Stimulated activated CD8-positive, alpha-beta memory T cell treated with anti-CD3 and anti-CD28 coated beads, Interleukin-15, amount 100 ng/mL, for 1 hour (primary cell): ENCODE data around the gene LYPD3.
"Not testable (repeated sequence)": the region's sequence is repeated elsewhere in the genome, so short reads cannot be mapped to it uniquely, and the experiment has no call there.

Experiments used
- DNase-seq: peaks from one replicate; pipeline ENCODE4 v3.0.0-alpha.2; 2020; ENCODE audit warnings: low read depth

The LYPD3 gene

DNA sequence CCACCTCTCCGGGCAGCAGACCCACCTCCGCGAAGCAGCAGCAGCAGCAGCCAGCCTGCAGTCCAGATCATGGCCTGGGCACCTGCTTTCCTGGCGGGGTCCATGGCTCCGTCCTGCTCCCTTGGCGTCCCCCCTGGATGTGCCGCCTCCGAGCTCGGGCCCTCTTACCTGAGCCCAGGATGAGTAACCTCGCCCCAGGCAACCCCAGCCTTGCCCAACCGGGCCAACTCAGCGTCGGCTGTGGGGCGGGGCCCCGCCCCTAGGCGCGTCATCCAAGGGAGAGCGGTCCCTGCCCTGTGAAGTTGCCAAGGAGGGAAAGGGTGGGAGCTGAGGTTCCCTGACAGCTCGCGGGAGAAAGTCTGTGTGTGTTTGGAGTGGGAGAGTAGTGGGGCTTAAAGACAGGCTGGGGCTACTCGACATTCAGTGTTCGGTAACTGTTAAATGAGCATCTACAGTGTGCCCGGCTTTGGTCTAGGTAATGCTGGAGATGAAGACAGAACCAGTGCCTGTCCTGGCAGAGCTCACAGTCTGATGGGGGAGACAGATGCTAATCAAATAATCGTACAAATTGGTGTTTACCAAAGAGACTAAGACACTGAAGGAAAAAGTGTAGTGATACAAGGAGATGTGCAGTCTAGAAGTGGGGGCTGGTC is at the start of gene LYPD3:
Gene LYPD3 (minus strand): TSS at position 141 of the 653 bp plus-strand sequence. CDS start 37 bp downstream, at position 104.
- no peak for DNase-seq

DNA sequence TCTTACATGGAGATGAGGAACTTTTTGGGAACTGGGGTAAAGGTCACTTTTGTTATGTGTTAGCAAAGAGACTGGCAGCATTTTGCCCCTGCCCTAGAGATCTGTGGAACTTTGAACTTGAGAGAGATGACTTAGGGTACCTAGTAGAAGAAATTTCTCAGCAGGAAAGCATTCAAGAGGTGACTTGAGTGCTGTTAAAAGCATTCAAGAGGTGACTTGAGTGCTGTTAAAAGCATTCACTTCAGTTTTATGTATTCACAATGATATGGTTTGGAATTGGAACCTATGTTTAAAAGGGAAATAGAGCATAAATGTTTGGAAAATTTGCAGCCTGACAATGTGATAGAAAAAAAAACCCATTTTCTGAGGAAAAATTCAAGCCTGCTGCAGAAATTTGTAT is 47.0 kb upstream of the LYPD3 start:
- not testable (repeated sequence) for DNase-seq

DNA sequence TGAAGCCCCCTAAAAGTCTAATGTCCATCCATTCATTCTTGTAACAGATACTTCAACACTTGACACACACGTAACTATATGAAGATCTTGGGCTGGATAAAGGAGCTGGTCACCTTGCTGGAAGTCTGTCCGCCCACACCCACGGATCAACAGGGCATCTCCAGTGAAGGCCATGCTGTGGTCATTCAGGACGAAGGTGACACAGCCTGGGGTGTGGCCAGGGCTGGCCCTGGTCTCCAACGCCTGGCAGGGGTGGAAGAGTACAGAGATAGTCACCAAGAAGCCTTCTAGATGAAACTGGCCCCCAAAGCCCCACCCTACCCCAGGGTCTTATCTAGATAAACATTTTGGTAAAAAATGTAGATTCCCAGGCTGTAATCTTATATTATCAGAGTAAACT is 45.9 kb upstream of the LYPD3 start:
- DNase-seq: no peak

DNA sequence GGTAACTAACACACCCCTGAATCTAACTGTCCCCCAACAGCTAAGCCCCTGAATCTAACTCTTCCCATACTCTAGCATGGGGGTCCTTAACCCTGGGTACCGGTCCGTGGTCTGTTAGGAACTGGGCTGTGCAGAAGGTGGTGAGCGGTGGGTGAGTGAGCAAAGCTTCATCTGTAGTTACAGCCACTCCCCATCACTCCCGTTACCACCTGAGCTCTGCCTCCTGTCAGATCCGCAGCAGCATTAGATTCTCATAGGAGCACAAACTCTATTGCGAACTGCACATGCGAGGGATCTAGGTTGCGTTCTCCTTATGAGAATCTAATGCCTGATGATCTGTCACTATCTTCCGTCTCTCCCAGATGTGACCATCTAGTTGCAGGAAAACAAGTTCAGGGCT is 45.3 kb upstream of the LYPD3 start:
- DNase-seq: no peak

DNA sequence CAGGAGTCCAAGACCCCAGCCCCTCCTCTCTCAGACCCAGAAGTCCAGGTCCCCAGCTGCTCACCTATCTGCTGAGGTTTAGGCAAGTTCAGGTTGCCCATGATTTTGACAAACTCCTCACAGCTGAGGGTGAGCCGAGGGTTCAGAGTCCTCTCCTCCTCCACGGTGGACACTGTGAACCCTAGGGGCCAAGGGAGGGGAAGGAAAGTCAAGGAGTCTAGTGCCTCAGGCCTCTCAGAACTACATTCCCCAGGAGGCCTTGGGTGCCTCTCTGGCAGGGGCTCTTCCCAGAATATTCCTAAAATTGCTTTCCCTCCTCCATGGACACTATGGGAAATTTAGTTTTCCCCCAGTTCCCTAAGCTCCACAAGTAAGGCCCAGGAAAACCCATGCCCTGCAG is 42.5 kb upstream of the LYPD3 start:
- no peak for DNase-seq

DNA sequence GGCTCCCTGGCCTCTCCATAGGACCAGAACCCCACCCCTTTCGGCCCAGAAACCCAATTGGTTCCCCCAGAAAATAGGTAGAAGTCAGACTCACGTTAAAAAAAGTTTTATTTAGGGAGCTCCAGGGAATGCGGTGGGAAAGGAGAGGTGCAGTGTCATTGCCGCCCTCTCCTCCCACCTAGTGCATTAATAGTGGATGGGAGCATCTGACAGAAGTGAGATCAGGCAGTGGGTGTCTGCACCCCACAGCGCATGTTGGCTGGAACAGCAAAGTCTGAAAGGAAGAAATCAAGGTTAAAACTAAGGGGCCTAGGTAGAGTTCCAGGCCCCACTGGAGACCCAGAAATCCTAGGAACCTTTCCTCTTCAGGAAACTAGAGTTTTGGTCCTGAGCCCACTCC is 41.2 kb upstream of the LYPD3 start:
- no peak for DNase-seq

DNA sequence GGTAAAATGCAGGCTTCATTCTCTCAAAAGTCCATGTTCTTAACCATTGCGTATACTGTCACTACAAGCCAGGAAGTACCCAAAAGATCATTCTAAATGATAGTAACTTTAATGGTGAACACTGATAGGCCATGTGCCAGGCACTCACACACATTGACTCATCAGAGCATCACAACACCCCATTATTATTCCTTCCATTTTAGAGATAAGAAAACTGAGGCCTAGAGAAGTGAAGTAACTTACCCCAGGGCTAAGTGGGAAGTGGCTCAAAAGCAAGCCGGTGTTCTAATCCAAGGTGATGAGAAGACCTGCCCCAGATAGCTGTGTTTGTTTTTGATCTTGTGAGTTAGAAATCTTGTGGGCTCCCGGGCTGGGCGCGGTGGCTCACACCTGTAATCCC is 40.5 kb upstream of the LYPD3 start:
- DNase-seq: no peak

DNA sequence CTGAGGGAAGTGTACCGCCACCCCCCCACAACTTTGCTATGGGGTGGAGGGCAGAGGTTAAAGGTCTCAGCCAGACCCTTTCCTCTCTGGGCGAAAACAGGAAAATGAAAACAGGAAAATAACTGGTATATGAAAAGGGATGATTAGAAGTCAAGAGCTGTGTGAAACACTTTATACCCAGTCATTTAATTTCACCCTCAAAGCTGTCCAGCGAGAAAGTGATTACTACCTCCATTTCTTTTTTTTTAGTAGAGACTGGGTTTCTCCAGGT is 39.7 kb upstream of the LYPD3 start:
- no peak for DNase-seq

DNA sequence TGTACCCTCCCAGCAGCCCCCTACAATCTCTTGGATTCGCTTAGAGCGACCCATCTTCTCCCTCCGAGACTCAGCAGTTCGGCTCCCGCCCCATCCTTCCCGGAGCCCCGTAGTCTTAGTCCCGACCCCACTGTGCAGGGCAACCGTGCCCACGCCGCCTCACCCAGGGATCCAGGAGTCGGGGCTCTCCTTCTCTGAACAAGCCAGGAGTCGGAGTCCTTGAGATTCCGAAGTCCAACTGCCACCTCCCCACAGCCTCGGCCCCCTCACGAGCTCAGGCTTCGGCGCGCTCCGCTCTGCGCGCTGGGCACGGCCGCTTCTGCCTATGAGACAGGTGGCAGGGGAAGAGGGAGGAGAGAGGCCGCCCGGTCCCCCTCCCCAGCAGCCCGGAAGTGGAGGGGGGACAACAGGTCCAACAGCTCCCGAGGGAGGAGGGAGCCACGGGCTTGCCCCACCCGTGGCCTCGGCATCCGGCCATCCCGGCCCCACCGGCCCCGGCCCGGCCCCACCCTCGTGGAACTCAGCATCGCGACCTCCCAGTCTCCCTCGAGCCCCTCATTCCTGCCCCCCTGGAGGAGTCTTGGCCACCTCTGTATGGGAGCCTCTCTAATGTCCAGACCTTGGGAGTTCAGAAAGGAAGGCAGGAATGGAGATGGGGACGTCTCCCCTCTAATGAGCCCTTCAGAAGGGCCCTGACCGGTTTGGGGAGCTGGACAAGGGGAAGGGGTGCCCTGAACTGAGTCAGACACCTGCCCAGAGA is 39.2 kb upstream of the LYPD3 start, which contains the start of gene PHLDB3:
Gene PHLDB3 (minus strand): TSS at position 321 of the 760 bp plus-strand sequence. CDS start 628 bp downstream, outside the sequence.
- DNase-seq: no peak

DNA sequence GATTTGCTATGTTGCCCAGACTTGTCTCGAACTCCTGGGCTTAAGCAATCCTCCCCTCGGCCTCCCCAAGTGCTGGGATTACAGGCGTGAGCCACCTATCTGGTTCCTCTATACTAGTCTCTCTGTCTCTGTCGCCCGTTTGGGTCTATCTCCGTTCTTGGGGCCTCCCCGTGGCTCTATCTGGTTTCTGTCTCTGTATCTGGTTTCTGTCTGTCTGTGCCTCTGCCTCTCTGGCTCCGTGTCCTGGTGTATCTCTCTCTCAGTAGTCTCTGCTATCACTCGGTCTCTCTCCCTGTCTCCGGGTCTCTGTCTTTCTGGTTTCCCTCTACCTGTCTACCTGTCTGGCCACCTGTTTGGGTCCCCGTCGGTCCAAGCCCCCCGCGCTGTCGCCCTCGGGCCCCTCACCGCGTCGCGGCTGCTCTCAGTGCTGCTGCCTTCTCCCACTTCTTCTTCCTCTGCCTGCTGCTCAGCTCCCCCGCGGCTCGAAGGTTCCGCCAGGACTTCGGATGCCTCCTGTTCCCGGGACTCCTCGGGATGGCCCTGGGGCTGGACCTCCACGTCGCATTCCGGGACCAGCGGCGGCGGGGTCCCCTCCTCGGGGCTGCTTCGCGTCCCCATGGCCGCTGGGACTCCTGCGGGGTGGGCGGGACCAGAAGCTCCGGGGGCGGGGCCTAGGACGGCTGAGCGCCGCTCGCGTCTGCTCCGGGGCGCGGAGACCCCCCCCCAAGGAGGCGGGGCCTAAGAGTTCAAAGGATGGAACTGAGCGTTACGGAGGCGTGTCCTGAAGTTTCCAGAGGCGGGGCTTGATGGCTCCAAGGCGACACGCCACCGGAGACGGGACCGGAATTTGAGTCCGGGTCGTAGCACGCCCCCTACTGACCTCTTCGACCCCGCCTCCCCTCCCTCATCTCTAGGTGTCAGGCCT is 38.4 kb upstream of the LYPD3 start:
- peak; percentile 99 for DNase-seq

DNA sequence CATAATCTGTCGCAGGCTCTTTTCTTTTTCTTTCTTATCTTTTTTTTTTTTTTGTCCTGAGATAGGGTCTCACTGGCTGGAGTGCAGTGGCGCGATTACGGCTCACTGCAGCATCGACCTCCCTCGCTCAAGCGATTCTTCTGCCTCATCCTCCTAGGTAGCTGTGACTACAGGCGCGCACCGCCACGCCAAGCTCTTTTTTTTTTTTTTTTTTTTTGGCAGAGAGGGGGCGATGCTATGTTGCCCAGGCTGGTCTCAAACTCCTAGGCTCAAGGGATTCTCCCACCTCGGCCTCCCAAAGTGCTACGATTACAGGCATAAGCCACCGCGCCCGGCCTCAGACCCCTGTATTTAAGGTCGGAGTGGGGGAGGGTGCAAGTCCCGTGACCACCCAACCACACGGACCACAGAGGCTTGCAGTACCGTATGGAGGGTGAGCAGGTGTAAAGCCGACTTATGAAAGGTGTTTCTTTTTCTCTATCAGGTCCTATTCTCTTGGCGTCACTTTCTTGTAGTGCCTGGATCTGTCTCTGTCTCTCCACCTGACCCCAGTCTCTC is 37.1 kb upstream of the LYPD3 start:
- DNase-seq: no peak

DNA sequence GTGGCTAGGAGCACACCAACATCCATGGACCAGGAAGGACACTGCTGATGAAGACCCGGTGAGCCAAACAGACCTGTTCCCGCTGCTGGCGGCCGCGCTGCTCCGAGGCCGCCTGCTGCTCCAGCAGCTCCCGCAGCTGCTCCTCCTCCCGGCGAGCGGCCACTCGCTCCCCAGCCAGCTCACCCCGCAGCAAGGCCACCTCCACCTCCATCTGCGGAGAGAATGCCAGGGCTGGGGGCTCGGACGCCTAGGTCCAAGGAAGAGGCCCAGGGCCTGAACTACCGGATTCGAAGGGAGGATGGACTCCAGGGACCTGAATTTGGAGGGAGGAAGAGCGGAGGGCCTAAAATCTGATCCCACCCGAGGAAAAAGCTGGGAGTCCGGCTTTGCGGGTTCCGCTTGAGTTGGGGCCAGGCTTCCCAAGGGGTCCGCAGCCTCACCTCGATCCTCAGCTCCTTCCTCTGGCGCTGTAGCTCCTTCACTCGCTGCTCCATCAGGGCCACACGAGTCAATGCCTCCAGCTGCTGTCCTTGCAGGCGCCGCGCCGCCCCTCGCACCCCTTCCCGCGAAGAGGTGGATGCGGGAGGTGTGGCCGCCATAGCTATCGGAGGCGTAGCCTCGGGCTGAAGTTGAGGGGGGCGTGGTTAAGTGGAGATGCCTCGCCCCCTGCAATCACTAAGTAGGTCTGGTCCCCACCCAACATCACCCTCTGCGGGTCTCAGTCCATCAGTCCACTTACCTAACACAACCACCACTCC is 36.4 kb upstream of the LYPD3 start:
- no peak for DNase-seq

DNA sequence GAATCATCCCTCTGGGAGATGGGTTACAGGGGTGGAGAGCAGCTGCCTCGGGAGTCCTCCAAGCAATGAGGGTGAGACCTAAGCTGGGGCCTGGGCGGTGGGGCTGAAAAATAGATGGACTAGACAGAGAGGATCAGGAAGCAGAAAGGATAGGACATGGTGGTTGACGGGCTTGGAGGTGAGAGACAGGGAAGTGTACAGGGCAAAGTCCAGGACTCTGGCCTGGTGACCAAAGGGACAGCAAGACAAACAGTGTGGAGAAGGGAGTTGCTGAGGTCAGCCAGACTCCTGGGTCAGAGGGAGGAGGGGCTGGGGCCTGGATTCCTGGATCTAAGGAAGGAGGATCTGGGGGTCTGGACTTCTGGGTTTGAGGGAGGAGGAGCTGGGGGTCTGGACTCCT is 33.6 kb upstream of the LYPD3 start:
- no peak for DNase-seq

DNA sequence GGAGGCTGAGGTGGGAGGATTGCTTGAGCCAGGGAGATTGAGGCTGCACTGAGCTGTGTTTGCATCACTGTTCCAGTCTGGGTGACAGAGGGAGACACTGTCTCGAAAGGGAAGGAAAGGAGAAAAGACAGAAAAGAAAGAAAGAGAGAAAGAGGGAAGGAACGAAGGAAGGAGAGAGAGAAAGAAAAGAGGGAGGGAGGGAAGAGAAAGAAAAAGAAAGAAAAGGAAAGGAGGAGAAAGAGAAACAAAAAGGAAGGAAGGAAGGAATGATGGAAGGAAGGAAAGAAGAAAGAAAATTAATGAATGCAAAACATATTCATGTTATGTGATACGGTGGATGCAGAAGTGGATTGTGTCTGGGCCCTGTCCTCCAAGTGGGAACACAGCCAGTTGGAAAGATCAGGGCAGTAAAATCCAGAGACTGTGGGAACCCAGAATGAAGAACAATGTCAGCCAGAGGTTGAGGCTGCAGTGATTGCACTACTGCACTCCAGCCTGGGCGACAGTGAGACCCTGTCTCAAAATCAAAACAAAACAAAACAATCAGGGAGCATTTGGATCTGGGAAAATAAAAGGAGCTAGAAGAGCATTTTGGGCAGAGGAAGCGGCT is 32.9 kb upstream of the LYPD3 start:
- no peak for DNase-seq

DNA sequence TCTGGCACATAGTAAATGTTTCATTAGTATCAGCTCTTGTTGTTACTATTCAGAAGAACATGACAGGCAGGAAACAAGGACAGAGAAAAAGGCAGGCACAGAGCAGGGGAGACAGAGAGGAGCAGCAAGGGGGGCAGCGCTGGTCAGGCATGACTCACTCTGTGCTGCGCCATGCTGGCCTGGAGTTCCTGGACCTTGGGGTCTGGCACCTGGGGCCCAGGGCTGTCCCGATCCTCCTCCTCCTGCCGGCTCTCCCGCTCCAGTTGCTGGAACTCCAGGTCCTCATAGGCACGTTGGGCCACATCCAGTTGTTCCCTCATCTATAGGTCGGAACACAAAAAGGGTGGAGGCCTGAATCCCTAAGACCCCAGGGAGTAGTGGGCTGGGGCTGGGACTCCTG is 31.6 kb upstream of the LYPD3 start:
- DNase-seq: no peak

DNA sequence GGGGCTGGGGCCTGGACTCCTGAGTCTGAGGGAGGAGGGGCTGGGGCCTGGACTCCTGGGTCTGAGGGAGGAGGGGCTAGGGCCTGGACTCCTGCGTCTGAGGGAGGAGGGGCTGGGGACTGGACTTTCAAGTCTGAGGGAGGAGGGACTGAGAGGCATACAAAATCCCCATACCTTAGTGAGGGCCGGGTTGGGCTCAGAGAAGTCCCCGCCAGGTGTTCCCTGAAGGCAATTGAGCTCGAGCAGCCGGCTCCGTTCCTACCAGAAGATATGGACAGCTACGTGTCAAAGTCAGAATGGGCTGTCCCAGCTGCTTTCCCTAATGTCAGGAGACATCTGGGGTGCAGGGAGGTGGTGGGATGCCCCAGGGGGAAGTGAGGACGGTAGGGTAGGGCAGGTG is 29.7 kb upstream of the LYPD3 start:
- DNase-seq: no peak

DNA sequence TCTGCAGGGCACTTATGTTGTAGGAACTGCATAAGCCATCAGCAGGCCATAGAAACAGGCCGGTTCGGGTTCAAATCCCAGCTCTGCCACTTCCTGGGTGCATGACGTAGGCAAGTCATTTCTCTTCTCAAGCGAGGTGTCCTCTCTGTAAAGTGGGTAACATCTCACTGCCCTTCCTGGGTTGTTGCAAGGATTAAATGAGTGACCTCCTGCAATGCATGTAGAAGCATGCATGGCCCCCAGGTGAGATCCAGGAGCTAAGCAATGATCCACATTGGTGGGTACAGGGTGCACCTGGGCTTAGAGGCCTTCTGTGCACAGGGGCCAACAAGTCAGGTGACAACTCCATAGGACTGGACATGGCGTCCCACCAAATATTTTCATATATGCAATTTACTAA is 25.4 kb upstream of the LYPD3 start:
- DNase-seq: no peak

DNA sequence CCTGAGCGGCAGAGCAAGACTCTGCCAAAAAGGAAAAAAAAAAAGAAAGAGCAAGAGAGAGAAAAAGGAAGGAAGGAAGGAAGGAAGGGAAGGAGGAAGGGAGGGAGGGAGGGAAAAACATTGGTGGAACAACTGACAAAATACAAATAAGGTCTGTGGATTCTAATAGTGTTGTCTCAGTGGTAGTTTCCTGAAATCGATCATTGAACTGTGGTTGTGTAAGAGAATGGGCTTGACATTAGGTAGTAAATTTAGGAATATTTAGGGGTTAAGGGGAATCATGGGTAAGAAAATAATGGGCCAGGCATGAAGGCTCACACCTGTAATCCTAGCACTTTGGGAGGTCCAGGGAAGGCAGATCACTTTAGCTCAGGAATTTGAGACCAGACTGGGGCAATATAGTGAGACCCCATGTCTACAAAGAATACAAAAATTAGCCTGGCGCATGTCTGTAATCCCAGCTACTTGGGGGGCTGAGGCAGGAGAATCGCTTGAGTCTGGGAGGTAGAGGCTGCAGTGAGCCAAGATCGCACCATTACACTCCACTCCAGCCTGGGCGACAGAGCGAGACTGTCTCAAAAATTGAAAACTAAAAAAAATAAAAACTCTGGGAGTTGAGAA is 24.7 kb upstream of the LYPD3 start:
- DNase-seq: no peak

DNA sequence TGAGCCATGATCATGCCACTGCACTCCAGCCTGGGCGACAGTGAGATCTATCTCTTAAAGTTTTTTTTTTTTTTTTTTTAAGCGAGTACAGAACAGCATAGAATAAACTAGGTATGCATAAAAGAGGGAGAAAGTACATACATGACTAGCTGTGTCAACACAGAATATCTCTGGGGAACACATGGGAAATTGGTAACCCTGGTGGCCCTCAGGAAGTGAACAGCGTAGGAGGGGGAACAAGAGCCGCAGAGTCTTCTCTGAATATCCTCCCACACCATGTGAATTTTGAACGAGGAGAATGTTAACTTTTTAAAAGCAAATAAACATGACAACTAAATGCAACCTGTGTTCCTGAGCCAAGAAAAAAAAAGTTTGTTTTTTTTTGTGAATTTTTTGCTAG is 23.9 kb upstream of the LYPD3 start:
- no peak for DNase-seq

DNA sequence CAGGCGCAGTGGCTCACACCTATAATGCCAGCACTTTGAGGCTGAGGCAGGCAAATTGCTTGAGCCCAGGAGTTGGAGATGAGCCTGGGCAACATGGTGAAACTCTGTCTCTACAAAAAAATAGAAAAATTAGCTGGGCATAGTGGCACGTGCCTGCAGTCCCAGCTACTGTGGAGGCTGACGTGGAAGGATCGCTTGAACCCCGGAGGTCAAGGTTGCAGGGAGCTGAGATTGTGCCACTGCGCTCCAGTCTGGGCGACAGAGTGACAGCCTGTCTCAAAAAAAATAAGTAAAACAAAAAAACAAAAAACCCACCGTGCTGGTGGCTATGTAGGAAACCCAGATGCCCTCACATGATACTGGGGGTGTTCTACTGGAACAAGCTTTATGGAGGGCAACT is 22.8 kb upstream of the LYPD3 start:
- no peak for DNase-seq

DNA sequence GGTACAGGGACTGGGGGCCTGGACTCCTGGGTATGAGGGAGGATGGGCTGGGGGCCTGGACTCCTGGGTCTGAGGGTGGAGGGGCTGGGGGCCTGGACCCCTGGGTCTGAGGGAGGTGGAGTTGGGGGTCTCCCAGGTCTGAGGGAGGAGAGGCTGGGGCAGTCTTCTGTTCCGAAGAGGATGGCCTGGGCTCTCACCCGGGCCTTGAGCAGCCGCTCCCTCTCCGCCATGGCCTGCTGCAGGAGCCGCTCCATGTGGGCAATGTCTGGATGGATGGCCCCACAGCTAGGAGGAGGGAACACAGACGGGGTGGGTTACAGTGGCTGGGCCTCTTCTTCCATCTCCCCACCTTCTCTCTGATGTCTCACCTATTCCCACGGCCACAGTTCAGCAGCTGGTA is 21.0 kb upstream of the LYPD3 start:
- no peak for DNase-seq
